HG02588 (cell line): Measurements from ENCODE around the gene PSME2.

Experiments
- ATAC-seq: cut with Tn5 transposase; IDR thresholded peaks from one replicate; pipeline ENCODE4 v1.9.1; 2021; ENCODE audit warnings: mild to moderate bottlenecking, moderate library complexity; ENCODE audit not compliant: unreplicated experiment

PSME2 gene

DNA sequence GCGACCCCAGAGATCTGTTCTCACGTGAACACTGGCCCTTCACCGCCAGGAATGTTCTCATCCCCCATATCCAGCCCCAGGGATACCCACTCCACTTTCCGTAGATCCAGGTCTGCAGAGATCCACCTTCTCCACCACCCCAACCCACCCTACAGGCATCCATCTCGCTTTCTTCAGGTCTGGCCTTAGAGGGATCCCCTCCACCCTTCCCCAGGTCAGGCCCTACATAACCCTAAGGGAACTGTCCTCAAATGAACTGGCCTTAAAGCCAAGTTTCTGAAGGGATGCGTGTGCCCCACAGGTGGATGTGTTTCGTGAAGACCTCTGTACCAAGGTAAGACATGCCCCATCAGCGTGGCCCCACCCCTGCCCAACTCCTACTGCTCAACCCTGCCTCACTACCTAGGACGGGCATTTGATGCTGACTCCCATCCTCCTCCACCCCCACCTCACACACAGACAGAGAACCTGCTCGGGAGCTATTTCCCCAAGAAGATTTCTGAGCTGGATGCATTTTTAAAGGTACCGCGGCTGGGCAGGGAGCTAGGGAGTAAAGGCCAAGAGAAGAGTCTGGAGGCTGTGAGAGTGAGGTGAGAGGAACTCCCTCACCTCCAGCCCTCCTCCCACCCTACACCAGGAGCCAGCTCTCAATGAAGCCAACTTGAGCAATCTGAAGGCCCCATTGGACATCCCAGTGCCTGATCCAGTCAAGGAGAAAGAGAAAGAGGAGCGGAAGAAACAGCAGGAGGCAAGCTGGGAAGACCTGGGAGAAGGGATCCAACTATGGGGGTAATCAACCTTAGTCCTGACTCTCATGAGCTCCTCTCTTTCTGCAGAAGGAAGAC lies 9.5 kb downstream of the PSME2 start:
- no peak for ATAC-seq

DNA sequence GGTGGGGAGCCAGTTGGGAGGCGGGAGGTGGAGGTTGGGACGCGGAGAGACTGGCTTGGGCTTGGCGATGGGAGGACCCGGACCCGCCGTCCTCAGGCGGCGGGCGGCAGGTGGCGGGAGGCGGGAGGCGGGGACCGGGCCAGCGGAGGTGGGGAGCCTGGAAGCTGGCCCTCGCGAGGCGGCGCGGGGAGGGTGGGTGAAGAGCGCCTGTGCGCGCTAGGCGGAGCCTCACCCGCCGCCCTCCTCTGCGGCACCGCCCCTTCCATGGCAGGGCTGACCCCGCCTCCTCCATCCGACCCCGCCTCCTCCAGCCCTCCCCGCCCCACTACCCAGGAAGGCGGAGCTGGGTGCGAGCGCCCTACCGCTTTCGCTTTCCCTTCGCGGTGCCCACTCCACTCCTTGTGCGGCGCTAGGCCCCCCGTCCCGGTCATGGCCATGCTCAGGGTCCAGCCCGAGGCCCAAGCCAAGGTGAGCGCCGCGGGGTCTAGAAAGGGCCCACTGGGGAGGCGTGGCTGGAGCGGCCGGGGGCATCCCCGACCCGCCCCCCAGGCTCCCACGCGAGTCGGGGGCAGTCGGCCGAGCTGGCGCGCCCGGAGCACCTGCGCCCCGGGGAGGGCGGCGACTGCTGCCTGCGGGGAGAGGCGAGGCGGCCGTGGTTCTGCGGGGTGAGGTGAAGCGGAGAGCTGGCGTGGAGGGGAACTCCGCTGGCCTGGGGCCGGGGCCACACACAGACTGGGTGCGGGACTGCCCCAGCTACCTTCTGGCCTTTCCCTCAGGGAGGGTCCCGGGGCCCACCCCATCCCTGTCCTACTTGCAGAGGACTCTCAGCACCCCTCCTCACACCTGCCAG lies 10.4 kb downstream of the PSME2 start, which contains the start of gene PSME1:
TSS of gene PSME1 (plus strand) at position 361 of the 850 bp plus-strand sequence. CDS start at position 430, 69 bp downstream.
- ATAC-seq = peak; percentile 82

DNA sequence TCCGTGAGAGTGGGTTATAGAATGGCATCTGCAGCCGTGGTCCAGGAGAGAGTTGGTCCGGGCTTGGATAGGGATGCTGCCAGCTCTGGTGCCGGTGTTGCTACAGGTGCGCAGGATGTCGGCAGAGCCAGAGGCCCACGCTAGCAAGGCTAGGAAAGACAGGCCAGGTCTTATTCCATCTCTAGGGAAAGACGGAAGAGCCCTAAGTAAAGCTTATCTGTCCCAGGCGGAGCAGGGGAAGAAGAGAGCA lies 10.9 kb downstream of the PSME2 start:
- ATAC-seq = no peak

DNA sequence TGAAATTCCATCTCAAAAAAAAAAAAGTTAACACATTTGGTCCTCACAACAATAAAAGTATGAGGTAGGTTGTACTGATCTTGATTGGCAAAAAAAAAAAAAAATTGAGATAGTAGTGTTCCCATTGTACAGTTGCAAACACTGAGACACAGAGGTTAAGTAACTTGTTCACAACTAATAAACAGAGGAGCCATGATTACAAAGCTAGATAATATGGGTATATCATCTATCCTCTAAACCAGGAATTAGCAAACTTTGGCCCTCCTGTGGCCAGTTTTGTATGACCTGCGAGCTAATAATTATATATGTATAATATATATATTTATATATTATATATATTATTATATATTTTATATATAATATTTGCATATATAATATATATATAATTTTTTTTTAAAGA lies 12.7 kb downstream of the PSME2 start:
- ATAC-seq = no peak

DNA sequence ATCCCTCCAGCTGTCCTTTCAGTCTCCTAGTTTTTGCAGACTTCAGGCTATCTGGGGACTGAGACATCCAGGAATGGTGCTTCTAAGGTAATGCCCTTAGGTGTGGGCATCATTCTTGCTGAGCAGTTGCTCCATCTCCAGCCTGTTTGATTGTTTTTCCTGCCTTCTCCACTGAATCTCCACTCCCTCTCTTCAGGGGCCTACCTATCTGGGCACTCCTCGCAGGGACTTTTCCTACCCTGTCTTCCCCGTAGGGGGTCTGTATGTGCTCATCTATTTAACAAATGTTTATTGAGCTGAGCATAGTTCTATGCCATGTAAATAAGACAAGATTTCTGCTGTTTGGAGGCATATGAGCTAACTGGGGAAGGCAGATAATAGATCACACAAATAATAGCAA lies 13.4 kb downstream of the PSME2 start:
- ATAC-seq = no peak

DNA sequence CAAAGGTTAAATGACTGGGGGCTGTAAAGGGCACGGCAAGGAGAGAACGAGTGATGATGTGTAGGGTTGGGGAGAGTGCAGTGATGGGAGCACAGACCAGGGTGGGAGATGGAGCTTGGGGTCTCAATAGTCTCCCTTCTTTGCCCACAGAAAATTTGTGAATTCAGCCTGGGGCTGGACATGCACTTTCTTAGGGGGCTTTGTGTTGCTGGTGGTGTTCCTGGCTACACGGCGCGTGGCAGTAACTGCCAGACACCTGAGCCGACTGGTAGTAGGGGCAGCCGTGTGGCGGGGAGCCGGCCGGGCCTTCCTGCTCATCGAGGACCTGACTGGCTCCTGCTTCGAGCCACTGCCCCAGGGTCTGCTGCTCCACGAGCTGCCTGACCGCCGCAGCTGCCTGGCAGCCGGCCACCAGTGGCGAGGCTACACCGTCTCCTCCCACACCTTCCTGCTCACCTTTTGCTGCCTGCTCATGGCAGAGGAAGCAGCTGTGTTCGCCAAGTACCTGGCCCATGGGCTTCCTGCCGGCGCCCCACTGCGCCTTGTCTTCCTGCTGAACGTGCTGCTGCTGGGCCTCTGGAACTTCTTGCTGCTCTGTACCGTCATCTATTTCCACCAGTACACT lies 14.2 kb downstream of the PSME2 start:
- no peak for ATAC-seq

DNA sequence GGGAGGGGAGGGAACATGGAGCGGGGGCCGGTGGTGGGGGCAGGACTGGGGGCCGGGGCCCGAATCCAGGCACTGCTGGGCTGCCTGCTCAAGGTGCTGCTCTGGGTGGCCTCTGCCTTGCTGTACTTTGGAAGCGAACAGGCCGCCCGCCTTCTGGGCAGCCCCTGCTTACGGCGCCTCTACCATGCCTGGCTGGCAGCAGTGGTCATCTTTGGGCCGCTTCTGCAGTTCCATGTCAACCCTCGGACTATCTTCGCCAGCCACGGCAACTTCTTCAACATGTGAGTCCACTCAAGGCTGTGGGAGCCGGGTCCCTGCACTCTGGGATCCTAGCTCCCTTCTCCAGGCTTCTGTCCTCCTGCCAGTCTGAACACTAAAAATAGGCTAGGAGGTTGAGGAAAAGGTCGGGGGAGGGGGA lies 14.9 kb downstream of the PSME2 start:
- no peak for ATAC-seq

DNA sequence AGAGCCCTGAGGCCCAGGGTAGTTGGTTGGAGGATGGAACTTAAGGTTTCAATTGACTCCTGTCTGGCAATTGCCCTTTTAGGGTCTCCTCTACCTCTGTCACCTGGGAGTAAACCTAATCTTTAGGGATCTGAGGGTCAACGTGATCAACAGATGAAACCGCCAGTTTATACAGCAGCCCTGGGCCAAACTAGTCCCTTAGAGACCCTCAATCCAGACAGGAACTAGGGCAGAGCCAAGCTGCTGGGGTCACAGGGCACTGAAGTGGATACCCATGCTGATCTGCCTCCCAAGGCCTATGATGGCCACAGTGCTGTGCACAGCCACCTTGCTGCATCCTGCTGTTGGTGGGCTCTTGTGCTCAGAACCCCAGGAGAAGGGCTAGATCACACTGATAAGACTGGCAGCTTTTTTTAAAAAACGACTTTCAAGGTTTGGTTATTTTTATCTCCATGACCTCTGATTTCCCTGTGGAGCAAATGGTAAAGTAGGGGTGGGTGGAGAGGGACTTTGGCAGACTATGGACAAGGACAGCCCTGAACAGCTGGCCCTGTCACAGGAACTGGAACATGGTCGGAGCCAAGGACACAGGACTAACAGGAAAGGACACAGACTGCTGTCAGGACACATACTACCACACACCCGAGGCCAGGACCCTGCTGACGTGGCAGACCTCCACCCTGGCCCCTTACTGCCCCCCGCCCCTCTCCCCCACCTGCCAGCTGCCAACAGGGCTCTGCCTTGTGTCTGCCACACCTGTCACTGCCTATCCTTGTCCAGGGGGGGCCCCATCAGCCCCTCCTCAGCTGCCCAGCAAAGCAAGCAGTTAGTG lies 15.5 kb downstream of the PSME2 start:
- ATAC-seq = no peak

DNA sequence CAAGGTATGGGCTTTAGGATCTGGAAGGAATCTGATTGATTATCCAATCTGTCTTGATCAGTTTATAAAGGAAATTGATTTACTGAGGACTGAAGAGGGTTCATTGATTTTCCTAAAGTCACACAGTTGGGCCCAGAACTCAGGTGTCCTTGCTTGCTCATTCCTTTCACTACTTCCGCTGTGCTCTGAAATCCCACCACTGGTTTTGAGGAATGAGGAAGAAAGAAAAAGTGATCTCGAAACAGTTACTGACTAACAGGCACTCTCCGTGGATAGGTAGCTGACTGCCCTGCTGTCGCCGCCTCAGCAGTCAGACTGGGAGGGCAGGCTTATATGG lies 16.1 kb downstream of the PSME2 start, which contains the start of gene FITM1:
TSS of gene FITM1 (plus strand) at position 280 of the 337 bp plus-strand sequence. CDS start 905 bp downstream, outside the sequence.
- no peak for ATAC-seq

DNA sequence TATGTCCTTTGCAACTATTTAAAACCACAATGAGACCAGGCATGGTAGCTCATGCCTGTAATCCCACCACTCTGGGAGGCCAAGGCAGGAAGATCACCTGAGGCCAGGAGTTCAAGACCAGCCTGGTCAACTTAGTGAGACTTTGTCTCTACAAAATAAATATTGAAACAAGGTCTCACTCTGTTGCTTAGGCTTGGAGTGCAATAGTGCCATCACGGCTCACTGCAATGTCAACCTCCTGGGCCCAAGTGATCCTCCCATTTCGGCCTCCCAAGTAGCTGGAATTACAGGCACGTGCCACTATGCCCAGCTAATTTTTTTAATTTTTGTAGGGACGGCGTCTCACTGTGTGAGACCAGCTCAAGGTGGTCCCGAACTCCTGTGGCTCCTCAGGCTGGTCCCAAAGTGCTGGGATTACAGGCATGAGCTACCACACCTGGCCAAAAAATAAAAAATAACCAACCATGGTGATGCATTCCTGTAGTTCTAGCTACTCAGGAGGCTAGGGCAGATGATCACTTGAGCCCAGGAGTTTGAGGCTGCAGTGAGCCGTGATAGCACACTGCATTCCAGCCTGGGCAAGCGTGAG lies 16.9 kb downstream of the PSME2 start:
- ATAC-seq = no peak

DNA sequence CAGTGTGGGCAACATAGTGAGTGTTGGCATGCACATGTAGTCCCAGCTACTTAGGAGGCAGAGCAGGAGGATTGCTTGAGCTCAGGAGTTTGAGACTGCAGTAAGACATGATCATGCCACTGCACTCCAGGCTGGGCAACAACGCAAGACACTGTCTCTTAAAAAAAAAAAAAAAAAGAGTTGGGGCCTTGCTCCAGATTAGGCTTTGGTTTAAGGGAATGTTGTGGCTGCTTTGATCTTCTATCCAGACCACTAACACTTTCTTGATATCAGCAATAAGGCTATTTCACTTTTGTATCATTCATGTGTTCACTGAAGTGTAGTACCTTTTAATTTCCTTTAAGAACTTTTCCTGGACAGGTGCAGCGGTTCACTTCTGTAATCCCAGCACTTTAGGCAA lies 18.7 kb downstream of the PSME2 start:
- ATAC-seq = no peak

DNA sequence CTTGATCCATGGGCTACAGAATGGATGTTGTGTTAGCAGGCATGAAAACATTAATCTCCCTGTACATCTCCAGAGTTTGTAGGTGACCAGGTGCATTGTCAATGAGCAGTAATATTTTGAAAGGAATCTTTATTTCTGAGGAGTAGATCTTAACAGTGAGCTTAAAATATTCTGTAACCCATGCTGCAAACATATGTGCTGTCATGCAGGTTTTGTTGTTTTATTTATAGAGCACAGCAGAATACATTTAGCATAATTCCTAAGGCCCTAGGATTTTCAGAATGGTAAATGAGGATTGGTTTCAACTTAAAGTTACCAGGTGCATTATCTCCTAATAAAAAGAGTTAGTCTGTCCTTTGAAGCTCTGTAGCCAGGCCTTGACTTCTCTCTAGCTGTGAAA lies 19.5 kb downstream of the PSME2 start:
- ATAC-seq = no peak

DNA sequence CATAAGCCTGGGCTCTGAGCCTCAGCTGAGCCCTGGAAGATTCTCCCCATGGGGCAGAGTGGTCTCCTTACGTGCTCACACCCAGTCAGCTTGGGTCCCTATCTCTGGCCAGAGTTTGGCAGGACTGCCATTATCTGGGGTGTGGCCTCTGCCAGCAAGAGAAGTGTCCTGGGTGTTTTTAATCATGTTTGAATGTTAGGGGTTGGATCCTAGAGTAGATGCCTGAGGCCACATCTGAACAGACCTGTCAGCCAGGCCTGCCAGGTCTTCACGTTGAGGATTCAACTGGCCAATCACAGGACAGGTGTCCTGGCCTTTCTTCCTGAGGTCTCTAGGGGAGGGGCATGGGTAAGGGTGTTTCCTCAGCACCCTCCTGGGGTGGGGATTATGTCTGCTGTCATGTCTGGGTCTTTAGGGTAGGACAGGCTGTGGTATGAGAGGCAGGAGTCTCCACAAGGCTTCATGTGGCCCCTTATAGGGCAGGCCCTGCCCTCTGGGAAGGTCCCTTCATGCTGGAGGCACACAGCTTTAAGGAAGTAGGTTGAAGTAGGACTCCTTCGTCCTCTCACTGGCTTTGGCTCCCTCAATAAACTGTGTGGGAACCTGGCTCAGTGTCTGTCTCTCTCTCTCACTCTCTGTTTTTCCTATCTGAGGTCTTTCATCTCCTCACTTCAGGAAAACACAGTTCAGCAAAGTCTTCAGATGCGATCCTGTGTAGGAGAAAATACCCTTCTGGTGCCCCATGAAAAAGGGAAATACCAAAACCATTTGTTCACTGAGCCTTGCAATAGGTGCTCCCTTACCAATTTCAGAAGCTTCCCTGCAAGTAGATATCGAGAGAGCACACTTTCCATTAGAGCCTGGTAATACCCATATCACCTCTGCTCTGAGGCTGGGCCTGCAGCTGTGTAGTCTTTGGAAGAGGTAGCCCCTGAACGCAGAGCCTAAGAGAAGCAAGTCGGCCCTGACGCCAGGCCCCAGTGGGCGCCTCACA lies 22.7 kb downstream of the PSME2 start:
- peak; percentile 74 for ATAC-seq

DNA sequence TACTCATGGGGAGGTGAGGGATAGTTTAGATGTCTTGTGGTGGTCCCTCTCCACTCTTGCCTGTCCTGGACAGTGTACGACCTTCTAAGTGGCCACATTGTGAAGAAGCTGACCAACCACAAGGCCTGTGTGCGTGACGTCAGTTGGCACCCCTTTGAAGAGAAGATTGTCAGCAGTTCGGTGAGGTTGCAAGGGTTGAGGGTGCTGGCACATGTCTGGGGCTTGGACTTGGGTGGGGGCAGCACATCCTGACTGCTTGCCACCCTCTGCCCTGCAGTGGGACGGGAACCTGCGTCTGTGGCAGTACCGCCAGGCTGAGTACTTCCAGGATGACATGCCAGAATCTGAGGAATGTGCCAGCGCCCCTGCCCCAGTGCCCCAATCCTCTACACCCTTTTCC lies 23.5 kb downstream of the PSME2 start:
- ATAC-seq = no peak

DNA sequence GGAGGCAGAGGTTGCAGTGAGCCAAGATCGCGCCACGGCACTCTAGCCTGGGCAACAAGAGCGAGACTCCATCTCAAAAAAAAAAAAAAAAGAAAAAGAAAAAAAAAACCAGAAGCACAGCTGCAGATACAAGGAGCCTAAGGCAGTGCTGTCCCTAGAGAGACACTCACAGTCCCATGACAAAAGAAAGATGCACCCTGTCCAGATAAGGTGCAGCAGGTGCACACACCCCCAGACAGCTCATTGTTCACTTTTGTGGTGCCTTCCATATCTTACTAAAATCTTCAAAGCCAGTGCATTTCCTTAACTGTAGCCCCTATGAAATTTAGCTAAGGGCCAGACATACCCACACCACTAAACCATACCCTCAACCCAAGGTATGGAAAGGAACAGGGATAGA lies 24.0 kb downstream of the PSME2 start:
- ATAC-seq = no peak

DNA sequence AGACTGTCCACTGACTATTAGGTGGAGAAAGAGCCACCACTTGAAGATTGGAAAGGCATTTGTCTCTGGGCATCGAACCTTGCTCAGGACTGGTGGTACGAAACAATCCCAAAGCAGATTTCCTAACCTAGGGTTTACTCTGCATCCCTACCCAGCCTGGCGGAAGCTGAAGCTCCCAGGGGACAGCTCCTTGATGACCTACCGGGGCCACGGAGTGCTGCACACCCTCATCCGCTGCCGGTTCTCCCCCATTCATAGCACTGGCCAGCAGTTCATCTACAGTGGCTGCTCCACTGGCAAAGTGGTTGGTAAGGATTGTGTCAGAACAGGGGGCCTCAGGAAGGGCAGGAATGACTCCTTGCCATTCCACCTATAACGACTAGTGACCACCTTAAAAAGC lies 25.2 kb downstream of the PSME2 start:
- no peak for ATAC-seq

DNA sequence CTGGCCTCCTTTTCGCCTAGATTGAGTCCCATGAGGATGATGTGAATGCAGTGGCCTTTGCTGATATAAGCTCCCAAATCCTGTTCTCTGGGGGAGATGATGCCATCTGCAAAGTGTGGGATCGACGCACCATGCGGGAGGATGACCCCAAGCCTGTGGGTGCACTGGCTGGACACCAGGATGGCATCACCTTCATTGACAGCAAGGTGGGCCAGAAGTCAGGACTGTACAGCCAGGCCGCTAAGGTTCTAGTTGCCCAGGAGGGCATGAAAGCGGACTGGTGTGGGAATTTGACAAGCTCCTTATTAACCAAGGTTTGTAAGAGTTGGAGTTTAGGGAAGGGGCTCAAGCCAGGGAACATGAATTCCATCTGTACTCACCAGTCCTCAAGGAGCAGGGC lies 26.7 kb downstream of the PSME2 start:
- ATAC-seq = no peak

DNA sequence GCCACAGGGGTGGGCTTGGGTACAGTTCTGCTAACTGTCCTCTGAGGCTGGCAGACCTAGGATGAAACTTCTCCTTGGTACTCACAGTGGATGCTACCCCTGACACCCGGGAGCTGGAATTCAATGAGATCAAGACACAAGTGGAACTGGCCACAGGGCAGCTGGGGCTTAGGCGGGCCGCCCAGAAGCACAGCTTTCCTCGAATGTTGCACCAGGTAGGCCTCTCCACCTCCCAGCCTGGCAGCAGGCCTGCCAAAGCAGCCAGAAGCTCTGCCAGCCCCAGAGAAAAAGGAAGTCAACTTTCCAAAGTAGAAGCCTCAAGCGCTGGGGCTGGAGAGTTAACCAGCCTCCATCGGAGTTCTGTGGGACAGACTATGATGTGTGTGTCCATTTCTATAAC lies 29.2 kb downstream of the PSME2 start:
- ATAC-seq = no peak

DNA sequence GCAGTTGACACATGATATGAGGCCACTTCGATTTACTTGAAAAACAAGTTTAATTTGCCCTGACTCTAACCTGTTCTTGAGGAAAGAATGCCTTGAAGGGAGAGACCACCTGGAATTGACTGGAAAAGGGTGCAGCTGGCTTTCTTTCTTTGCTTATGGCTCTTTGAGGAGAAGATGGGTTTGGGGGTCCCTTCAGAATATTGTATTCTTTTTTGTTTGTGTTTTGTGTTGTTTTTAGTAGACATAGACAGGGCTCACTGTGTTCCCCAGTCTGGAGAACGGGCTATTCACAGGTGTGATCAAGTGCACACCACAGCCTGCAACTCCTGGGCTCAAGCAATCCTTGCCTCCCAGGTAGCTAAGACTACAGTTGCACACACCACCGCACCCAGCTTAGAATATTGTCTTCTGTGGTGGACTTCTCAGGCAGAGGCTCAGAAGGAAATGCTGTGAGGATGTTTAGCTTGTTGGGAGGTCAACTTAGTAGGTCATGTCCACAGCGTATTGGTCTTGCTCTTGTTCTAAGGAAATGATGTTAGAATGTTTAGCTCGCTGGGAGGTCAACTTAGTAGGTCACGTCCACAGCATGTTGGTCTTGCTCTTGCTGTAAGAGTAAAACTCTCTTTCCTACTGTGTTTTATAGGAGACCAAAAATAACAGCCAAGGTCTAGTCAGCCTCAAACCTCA lies 30.1 kb downstream of the PSME2 start:
- ATAC-seq = no peak
